UCSD-AML1 (cell line): Measurements from ENCODE around the gene GRIP1.

Experiments used
- DNase-seq: peaks from one replicate; lab custom pipeline; 2025; ENCODE audit not compliant: unreplicated experiment; lab: John Stamatoyannopoulos, UW

The GRIP1 gene

DNA sequence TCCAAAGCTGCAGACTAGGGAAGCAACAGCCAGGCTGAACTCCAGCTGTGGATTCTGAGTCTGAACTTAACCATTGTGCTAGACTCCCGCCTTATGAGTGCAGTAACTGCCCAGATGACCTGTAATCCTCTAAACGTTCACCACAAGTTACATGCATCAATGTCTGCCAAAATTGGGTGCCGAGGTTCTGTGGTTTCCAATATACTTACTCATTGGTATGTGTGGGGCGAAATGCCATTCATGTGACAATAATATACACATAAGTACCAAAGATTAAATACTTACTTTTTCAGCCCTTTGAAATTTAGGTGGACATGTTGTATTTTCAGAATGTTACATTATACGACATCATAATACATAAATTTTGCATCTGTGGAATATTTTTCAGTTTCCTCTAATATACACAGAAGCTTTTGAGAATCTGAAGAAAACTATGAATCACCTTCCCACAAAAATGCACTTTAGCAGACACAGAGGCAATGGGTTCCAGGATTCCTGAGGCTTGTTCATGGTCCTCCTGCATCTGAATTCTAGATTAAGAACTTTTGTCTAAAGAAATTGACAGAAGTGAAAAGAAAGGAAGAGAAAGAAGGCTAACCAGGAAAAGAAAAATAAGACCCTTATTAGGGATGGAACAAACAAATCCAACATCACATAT, 31.7 kb downstream of the GRIP1 start:
- DNase-seq, result no peak

- no peak for DNase-seq
These were observed 34.7 kb downstream of the GRIP1 start for GRCh38 chr12:66644151-66644550.

DNA sequence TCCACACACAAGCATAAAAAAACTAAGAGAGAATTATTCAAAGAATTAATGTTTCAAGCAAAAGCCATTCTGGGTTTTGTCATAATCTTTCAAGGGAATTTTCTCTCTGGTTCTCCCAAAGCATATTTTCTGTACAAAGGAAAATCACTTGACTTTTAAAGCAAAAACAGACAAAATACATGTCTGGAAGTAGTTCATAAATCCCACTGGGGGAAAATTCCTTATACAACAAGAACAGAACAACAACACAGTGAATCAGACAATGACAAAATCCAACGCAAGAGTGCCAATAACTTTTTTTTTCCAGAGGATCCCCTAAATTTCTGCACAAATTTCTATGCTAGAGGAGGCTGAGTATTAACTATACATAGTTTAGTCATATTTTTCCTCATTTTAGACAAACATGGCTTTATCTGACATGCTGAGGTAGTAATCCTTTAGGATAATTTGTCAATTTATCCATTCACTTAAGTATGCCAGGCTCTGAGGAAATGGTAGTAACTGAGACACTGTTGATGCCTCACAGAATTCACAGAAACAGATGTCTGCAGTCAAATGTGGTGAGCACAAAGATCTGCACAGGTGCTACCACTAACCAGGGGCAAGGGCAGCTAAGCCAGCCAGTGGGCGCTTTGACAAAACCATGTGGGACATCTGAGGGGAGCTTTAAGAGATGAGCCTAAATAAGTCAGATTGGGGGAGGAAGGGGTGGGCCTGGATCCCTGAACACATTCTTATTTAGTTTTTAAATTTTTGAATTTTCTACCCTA, 38.0 kb downstream of the GRIP1 start:
- DNase-seq, result no peak

GRCh38 chr12:66638666-66639065, 40.2 kb downstream of the GRIP1 start:
- DNase-seq, result no peak

DNA sequence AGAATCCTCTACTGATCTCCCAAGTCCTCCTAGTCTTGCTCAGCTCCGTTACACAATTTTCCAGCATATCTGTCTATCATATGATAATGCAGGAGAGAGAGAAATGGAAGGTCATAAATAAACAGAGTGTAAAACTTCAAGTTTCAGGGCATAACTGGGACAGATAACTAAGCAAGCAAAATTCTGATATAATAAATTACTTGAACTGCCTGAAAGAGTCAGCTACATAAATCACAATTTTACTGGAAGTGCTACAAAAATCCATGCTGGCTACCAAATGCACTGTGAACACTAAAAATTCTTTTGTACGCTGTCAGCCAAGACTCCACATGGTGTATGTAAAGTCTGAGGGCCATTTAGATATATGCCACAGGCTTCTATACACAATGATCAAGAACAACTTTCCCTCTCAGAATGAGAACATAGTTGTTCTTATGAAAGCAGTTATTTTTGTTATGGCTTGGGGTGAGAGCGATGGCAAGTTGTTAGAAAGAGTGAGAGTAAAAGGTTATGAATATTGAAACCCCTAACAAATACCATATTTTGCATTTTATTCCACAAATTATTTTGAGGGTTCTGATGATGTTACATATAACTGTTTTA, 41.1 kb downstream of the GRIP1 start:
- DNase-seq, result no peak

DNA sequence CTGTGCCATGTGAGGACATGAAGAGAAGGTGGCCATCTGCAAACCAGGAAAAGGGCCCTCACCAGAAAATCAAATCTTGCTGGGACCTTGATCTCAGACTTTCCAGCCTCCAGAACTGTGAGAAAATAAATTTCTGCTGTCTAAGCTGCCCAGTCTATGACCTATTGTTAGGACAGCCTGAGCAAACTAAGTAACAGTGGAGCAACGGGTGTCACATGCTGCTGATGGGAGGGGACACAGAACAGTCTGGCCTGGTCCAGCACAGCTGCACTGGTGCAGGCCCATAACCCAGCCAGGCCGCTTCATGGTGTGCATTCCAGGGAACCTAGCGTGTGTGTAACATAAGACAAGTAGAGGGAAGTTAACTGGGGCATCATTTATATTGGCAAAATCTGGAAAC, 42.1 kb downstream of the GRIP1 start:
- DNase-seq, result no peak

- no peak for DNase-seq
These were observed 45.2 kb downstream of the GRIP1 start for GRCh38 chr12:66633676-66634075.

DNA sequence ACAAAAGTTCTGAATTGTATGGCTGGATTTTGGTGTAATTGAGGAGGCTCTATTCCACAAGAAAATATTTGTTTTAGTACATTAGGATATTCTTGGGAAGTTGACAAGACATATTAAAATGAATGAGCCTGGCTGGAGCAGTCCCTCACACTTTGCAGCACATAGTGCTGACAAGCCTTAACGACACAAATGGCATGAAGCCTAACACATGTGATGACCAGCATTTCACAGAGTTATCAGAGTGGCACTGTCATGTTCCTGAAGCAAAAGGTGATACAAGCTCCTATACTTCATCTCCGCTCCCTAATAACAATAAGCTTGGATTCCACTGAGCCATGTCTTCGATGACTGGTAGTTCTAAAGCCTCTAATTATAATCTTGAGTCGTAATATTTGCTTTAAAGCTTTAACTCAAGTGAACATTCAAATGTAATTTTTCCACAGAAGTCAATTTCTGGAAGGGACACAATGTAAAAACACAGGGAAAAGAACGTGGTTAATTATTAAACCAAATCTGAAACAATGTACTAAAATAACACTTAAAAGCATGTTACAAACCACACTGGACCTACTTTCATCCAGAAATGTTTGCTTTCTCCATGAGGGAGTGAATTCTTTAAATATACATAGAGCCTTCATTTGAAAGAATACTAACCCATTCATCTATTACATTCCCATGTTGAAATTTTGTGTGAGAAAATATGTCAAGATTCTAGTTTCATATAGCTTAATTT, 49.6 kb downstream of the GRIP1 start:
- no peak for DNase-seq

GRCh38 chr12:66627988-66628317, 50.9 kb downstream of the GRIP1 start:
- DNase-seq, result no peak

DNA sequence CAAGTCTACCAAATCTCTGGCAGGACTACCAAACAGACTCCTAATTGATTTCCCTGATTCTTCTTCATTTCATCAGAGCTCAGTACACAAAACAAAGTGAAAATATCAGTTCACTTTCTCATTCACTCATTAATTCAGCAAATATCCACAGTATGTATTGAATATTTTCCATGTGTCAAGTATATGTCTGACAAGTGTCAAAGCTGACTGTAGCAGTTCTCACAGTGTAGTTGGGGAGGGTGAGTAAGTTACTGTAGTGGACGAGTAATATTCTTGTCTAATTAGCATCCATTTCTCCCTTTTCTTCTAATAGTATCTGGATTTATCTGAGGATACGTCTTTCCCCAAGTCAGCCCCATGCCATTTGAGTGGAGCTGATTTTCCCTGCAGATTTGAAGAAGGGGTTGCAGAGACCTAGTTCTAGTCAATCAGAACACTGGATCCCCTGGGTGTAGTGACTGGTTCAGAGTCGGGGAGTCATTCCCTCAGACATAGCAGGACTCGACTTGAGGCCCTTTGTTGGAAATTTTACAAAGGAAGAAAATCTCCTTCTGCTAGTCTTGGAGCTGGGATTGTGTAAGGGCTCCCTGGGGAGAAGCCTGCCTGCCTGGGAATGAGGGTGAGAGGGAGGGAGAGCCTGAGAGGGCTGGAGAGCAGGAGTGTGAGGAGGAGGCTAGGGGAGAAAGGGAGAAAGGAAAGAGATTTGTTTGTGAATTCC, 51.4 kb downstream of the GRIP1 start:
- no peak for DNase-seq

- no peak for DNase-seq
These were observed 54.1 kb downstream of the GRIP1 start for GRCh38 chr12:66624806-66625205.

DNA sequence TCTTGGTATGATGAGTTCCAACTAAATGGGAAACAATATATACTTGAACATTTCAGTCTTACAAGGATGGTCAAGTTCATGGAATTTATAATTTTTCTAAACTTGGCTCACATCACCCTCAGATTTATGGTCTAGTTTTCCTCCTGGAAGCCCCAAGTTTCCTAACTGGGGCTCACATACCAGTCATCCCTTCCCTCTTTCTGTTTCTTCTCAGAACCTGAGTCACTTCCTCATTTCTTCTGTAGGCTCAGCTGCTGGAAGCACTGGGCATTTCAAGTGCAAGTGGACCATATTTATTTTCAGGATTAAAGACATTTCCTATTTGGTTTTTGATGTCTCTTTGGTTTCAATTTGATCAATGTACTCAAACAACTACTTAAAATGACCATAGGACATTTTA, 55.4 kb downstream of the GRIP1 start:
- DNase-seq, result no peak

DNA sequence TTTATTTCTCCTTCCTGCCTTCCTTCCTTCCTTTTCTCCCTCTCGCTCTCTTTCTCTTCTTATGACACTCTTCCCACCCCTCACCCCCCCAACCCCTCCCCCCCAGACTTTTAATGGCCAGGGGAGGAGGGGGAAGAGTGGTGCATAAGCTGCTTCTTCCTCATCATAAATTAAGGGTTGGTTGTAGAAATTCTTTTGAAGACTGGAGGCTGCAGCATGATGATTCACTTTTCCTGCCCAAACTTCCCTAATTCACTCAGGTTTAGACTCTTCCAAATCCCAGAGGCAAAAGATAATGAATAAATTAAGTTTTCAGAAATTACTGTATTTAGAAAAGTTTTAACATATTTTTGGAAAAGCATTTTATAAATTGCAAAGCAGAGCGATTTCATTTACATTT, 58.2 kb downstream of the GRIP1 start:
- no peak for DNase-seq

- no peak for DNase-seq
These were observed 58.9 kb downstream of the GRIP1 start for GRCh38 chr12:66620026-66620425.

GRCh38 chr12:66617991-66618390, 60.9 kb downstream of the GRIP1 start:
- no peak for DNase-seq

- DNase-seq, result no peak
These were observed 66.6 kb downstream of the GRIP1 start for GRCh38 chr12:66612090-66612775.

GRCh38 chr12:66607147-66607546, 71.7 kb downstream of the GRIP1 start:
- no peak for DNase-seq

- DNase-seq, result no peak
These were observed 73.6 kb downstream of the GRIP1 start for GRCh38 chr12:66605293-66605692.

GRCh38 chr12:66603981-66604479, 74.8 kb downstream of the GRIP1 start:
- DNase-seq, result no peak

DNA sequence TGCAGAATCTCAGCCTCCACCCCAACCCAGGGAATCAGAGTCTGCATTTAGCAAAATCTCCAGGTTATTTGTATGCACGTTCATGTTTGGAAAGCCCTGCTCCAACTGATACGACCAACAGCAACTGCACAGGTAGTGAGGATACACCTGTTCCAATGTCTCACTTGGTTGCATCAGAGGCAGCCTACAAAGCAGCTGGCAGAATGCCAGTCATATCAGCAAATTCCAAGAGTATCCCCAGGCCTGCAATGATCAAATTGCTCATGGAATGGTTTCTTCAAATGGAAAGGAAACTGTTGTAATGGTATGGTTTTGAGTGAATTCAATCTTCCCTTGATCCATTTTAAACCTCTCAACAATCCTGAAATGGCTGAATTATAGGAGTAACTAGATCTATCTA, 75.4 kb downstream of the GRIP1 start:
- DNase-seq, result no peak
